GM21786 (cell line): ENCODE measurements around the gene MUC4.
A peak's percentile ranks its signal among the peaks of the same experiment; 100 is the strongest.

Experiments
- ATAC-seq: cut with Tn5 transposase; IDR thresholded peaks from one replicate; pipeline ENCODE4 v1.9.1; 2021; ENCODE audit not compliant: unreplicated experiment

Gene MUC4

GRCh38 chr3:195811756-195812155, at the start of gene MUC4:
TSS of gene MUC4 (minus strand) at chr3:195811929. CDS start at chr3:195811817, 112 bp downstream.
- ATAC-seq: no peak

GRCh38 chr3:195860456-195860855, 48.7 kb upstream of the MUC4 start:
- no peak for ATAC-seq

GRCh38 chr3:195859846-195860411, 48.2 kb upstream of the MUC4 start:
- no peak for ATAC-seq

GRCh38 chr3:195859061-195859845, 47.5 kb upstream of the MUC4 start:
- ATAC-seq: no peak

- no peak for ATAC-seq
Measured at GRCh38 chr3:195856410-195857084, 44.8 kb upstream of the MUC4 start.

- ATAC-seq: no peak
Measured at GRCh38 chr3:195855471-195856409, 44.0 kb upstream of the MUC4 start.

GRCh38 chr3:195854628-195855294, 43.0 kb upstream of the MUC4 start:
- ATAC-seq: no peak

- no peak for ATAC-seq
Measured at GRCh38 chr3:195853996-195854395, 42.3 kb upstream of the MUC4 start.

- ATAC-seq: no peak
Measured at GRCh38 chr3:195853036-195853435, 41.3 kb upstream of the MUC4 start.

GRCh38 chr3:195850857-195851543, 39.3 kb upstream of the MUC4 start:
- peak; percentile 79 for ATAC-seq

- ATAC-seq: no peak
Measured at GRCh38 chr3:195849322-195850074, 37.8 kb upstream of the MUC4 start.

- ATAC-seq: no peak
Measured at GRCh38 chr3:195847055-195847950, 35.6 kb upstream of the MUC4 start.

GRCh38 chr3:195845483-195845882, 33.8 kb upstream of the MUC4 start:
- ATAC-seq: no peak

GRCh38 chr3:195844671-195845218, 33.0 kb upstream of the MUC4 start:
- ATAC-seq: no peak

GRCh38 chr3:195839260-195840010, 27.7 kb upstream of the MUC4 start:
- no peak for ATAC-seq

GRCh38 chr3:195838714-195839113, 27.0 kb upstream of the MUC4 start:
- ATAC-seq: no peak

- ATAC-seq: no peak
Measured at GRCh38 chr3:195836476-195837135, 24.9 kb upstream of the MUC4 start.
